ENCODE measurements around the gene TCEA3.

The TCEA3 gene

DNA sequence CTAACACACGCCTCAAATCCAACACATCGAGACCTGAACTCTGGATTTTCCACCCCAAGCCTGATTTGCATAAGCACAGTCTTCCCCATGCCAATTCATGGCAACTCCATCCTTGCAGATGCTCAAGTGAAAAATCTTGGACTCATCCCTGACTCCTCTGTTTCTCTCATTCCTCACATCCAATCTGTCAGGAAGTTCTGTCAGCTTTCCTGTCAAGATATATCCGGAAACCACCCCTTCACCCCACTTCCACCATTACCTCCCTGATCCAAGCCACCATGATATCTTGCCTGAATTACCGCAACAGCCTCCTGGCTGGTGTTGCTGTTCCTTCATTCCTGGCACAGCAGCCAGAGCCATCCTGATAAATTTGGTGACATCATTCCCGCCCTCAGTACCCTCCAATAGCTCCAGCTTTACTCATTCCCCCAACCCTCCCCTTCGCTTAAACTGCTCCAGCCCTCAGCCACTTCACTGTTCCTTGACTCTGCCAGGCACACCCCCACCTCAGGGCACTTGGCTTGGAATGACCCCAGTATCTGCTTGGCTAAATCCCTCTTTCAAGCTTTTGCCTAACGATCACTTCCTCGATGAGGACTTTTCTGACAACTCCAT is 17.4 kb downstream of the TCEA3 start:
- Histone ChIP-seq H3K27ac (ENCODE audit: insufficient read depth, low read length, poor library complexity, severe bottlenecking) (no peak overlapping the region), H3K36me3 (ENCODE audit: control insufficient read depth, insufficient read depth, low read length) (peaks cover 4% of the 10 kb centered on the region), H3K9me3 (ENCODE audit: control insufficient read depth, low read length) (no peaks in the 10 kb centered on the region), H3K27me3 (replicated peaks; ENCODE audit: control insufficient read depth, insufficient read depth, low read length, poor library complexity, severe bottlenecking) (no peaks in the 10 kb centered on the region), H3K4me1 (ENCODE audit: control insufficient read depth, insufficient read depth, low read length, poor library complexity, severe bottlenecking) (peaks cover 5% of the 10 kb centered on the region), H3K4me3 (ENCODE audit: insufficient read depth, low read depth, low read length, poor library complexity, severe bottlenecking) (no peak overlapping the region)
- no peak for DNase-seq

DNA sequence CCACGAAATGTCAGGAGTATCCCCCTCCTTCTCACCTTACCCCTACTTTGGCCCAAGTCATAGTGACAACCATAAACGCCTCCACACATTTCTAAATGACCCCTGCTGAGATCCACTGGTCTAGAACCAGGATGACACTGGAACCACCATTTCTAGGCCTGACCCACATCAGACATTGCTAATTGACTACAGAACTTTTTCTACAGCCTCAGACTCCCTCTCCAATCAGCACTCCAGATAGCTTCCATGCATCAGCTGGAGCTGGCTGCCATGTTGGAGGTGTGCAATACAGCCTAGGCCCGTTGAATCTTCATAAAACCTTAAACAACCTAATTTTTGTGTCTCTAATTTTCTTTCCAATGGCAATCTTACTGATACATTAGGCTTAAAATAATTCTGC is 18.6 kb downstream of the TCEA3 start:
- H3K27ac ChIP-seq (ENCODE audit: insufficient read depth, low read length, poor library complexity, severe bottlenecking), result no peak overlapping the region
- peaks cover 4% of the 10 kb centered on the region for H3K36me3 ChIP-seq (ENCODE audit: control insufficient read depth, insufficient read depth, low read length)

DNA sequence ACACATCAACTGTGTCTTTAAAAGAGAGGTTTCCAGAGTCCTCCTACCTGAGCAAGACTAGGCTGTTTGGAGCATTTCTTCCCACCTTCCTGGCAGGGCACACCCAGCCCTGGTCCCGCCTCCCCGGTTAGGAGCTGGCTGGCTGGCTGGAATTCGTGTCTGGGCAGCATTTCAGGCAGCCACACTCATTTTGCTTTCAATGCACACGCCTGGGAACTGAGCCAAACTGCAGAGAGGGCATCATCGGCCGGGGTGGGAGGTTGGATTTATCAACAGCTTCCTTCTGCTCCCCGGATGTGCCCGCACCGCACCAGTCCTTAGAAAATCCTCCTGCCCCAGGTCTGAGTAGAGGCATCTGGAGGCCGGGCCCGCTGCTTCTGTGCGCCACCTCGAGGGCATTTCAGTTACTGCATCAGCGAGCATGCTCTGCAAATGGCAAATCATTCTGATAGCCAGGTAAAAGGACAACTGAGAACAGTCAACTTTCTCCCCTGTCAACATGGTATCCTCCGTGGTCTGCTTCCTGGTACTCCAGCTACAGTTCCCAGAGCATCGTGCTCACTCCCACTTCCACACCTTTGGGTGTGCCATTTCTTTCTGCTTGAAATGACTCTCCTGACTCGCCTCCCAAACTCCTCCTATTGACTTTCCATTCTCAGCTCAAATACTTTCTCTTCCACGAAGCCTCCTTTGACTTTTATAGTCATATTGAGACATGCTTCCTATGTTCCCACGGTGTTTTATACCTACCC is 20.6 kb downstream of the TCEA3 start:
- H3K4me3 ChIP-seq (ENCODE audit: insufficient read depth, low read depth, low read length, poor library complexity, severe bottlenecking), result no peak overlapping the region
- H3K4me1 ChIP-seq (ENCODE audit: control insufficient read depth, insufficient read depth, low read length, poor library complexity, severe bottlenecking), result peaks cover 5% of the 10 kb centered on the region
- no peaks in the 10 kb centered on the region for H3K27me3 ChIP-seq (replicated peaks; ENCODE audit: control insufficient read depth, insufficient read depth, low read length, poor library complexity, severe bottlenecking)
- no peaks in the 10 kb centered on the region for H3K9me3 ChIP-seq (ENCODE audit: control insufficient read depth, low read length)
- peaks cover 4% of the 10 kb centered on the region for H3K36me3 ChIP-seq (ENCODE audit: control insufficient read depth, insufficient read depth, low read length)
- no peak overlapping the region for H3K27ac ChIP-seq (ENCODE audit: insufficient read depth, low read length, poor library complexity, severe bottlenecking)
- peak; percentile 50 to 63 (median 54) for DNase-seq

More for the DNA sequence above, 18.6 kb downstream of the TCEA3 start:
- Histone ChIP-seq H3K9me3 (ENCODE audit: control insufficient read depth, low read length) (no peaks in the 10 kb centered on the region), H3K27me3 (replicated peaks; ENCODE audit: control insufficient read depth, insufficient read depth, low read length, poor library complexity, severe bottlenecking) (no peaks in the 10 kb centered on the region), H3K4me3 (ENCODE audit: insufficient read depth, low read depth, low read length, poor library complexity, severe bottlenecking) (no peak overlapping the region), H3K4me1 (ENCODE audit: control insufficient read depth, insufficient read depth, low read length, poor library complexity, severe bottlenecking) (peaks cover 5% of the 10 kb centered on the region)
- no peak for DNase-seq

DNA sequence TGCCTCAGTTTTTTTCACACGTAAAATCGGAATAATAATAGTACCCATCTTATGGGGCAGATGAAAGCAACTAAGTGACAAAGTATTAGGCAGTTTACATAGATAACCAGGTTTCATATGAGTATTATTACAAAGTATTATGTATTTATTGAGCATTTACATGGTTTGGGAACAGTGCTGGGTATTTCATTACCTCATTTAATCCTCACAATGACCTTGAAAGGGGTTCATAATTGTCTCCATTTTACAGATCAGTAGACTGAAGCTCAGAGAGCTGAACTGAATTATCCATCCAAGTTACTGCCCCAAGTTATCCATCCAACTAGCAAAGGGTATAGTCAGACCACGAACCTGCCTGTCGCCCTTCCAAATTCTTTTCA is 21.2 kb downstream of the TCEA3 start:
- peaks cover 5% of the 10 kb centered on the region for H3K4me1 ChIP-seq (ENCODE audit: control insufficient read depth, insufficient read depth, low read length, poor library complexity, severe bottlenecking)
- H3K4me3 ChIP-seq (ENCODE audit: insufficient read depth, low read depth, low read length, poor library complexity, severe bottlenecking), result no peak overlapping the region
- no peak for DNase-seq
- no peak overlapping the region for H3K27ac ChIP-seq (ENCODE audit: insufficient read depth, low read length, poor library complexity, severe bottlenecking)
- no peaks in the 10 kb centered on the region for H3K9me3 ChIP-seq (ENCODE audit: control insufficient read depth, low read length)
- H3K27me3 ChIP-seq (replicated peaks; ENCODE audit: control insufficient read depth, insufficient read depth, low read length, poor library complexity, severe bottlenecking), result no peaks in the 10 kb centered on the region
- H3K36me3 ChIP-seq (ENCODE audit: control insufficient read depth, insufficient read depth, low read length), result peaks cover 4% of the 10 kb centered on the region

DNA sequence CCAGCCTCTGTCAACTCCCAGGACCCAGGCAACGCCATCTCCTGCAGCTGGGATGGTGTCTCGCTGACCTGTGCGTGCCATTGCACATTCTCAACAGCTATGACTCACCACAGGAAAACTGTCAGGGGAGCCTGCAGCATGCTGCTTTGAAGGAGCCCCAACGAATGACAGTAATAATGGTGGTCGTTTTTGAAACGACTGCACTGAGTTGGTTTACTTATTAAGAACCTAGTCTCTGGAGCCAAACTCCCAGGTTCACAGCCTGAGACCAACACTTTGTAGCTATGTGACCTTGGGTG is 21.6 kb downstream of the TCEA3 start:
- Histone ChIP-seq H3K4me3 (ENCODE audit: insufficient read depth, low read depth, low read length, poor library complexity, severe bottlenecking) (no peak overlapping the region), H3K27ac (ENCODE audit: insufficient read depth, low read length, poor library complexity, severe bottlenecking) (no peak overlapping the region), H3K9me3 (ENCODE audit: control insufficient read depth, low read length) (no peaks in the 10 kb centered on the region), H3K36me3 (ENCODE audit: control insufficient read depth, insufficient read depth, low read length) (peaks cover 4% of the 10 kb centered on the region), H3K4me1 (ENCODE audit: control insufficient read depth, insufficient read depth, low read length, poor library complexity, severe bottlenecking) (peaks cover 5% of the 10 kb centered on the region), H3K27me3 (replicated peaks; ENCODE audit: control insufficient read depth, insufficient read depth, low read length, poor library complexity, severe bottlenecking) (no peaks in the 10 kb centered on the region)
- DNase-seq, result no peak

DNA sequence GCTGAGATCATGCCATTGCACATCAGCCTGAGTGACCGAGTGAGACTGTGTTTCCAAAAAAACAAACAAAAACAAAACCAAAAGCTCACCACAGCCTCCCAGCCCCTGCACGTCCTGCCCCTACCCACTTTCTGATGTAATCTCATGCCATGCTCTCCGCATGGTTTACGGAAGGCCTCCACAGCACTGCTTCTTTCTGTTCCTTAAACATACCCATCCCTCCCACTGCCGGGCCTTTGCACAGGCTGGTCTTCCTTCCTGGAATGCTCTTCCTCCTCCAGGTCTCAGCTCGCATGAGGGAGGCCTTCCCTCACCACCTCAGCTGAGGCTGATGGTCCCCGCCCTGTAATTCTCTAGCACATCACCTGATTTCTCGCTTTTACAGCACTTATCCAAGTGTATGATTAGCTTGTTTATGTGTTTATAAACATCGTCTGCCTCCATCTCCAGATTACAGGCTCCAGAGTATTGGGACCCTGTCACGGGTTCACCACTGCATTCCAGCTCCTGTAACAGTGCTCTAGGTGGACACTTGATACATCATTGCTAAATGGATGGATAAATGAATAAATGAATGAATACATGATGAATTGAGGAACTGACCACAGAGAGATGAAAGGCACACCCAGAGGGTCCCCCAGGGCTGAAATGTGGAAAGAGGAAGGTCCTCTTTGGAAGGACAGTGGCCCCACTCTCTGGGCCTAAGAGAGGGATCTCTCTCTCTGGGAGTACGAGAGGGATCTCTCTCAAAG is 22.1 kb downstream of the TCEA3 start:
- H3K27me3 ChIP-seq (replicated peaks; ENCODE audit: control insufficient read depth, insufficient read depth, low read length, poor library complexity, severe bottlenecking), result no peaks in the 10 kb centered on the region
- H3K36me3 ChIP-seq (ENCODE audit: control insufficient read depth, insufficient read depth, low read length), result peaks cover 4% of the 10 kb centered on the region
- H3K4me1 ChIP-seq (ENCODE audit: control insufficient read depth, insufficient read depth, low read length, poor library complexity, severe bottlenecking), result peaks cover 5% of the 10 kb centered on the region
- H3K4me3 ChIP-seq (ENCODE audit: insufficient read depth, low read depth, low read length, poor library complexity, severe bottlenecking), result no peak overlapping the region
- no peaks in the 10 kb centered on the region for H3K9me3 ChIP-seq (ENCODE audit: control insufficient read depth, low read length)
- no peak for DNase-seq
- no peak overlapping the region for H3K27ac ChIP-seq (ENCODE audit: insufficient read depth, low read length, poor library complexity, severe bottlenecking)

DNA sequence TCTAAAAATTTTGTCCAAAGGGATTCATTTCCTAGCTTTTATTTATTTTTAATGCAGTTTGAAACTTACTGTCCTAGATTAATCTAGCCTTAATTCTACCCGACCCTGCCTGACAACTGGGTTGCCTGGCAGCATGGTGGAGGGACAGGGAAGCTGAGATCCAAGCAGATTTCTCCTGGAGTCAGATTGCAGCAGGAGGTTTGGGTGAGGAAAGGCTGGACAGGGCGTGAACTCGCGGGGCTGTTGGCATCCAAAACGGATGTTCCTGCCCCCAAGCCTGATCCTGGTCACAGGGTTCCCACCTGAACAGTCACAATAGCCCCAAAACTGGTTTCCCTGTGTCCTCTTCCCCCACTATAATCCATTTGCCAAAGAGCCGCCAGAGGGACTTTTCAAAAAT is 23.2 kb downstream of the TCEA3 start:
- H3K4me3 ChIP-seq (ENCODE audit: insufficient read depth, low read depth, low read length, poor library complexity, severe bottlenecking), result no peak overlapping the region
- no peaks in the 10 kb centered on the region for H3K9me3 ChIP-seq (ENCODE audit: control insufficient read depth, low read length)
- DNase-seq, result no peak
- H3K36me3 ChIP-seq (ENCODE audit: control insufficient read depth, insufficient read depth, low read length), result peaks cover 4% of the 10 kb centered on the region
- peaks cover 5% of the 10 kb centered on the region for H3K4me1 ChIP-seq (ENCODE audit: control insufficient read depth, insufficient read depth, low read length, poor library complexity, severe bottlenecking)
- H3K27ac ChIP-seq (ENCODE audit: insufficient read depth, low read length, poor library complexity, severe bottlenecking), result no peak overlapping the region
- no peaks in the 10 kb centered on the region for H3K27me3 ChIP-seq (replicated peaks; ENCODE audit: control insufficient read depth, insufficient read depth, low read length, poor library complexity, severe bottlenecking)

DNA sequence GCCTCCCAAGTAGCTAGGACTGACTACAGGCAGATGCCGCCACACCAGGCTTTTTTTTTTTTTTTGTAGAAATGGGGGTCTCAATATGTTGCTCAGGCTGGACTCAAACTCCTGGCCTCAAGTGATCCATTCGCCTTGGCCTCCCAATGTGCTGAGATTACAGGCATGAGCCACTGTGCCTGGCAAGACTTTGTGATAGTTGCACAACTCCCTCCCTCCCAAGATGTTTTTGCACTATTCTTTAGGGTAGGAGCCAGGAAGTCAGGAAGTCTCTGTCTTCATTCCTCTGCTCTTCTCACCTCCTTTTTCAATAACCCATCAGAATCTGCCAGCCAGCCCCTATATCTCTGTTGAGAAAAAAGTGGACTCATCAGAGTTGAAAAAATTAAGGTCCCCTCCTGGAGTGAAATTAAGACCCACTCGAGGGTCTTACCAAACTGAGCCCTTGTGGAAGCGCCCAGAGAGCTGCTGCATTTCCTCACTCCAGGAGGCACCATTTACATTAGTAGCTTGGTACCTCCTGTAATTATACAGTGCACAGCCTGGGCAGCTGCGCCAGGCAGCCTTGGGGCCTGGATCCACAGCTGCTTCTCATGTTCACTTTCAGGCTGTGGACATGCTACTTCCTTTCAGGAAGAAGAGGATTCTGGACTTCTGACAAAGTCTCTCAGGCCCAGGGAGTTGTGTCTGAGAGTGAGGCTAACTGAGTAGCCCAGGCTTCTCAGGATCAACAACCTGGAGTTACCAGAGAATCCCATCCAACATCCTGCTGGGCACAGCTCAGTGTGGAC is 24.0 kb downstream of the TCEA3 start:
- DNase-seq, result no peak
- Histone ChIP-seq H3K27ac (ENCODE audit: insufficient read depth, low read length, poor library complexity, severe bottlenecking) (no peak overlapping the region), H3K4me1 (ENCODE audit: control insufficient read depth, insufficient read depth, low read length, poor library complexity, severe bottlenecking) (peaks cover 5% of the 10 kb centered on the region), H3K36me3 (ENCODE audit: control insufficient read depth, insufficient read depth, low read length) (peaks cover 4% of the 10 kb centered on the region), H3K4me3 (ENCODE audit: insufficient read depth, low read depth, low read length, poor library complexity, severe bottlenecking) (no peak overlapping the region), H3K9me3 (ENCODE audit: control insufficient read depth, low read length) (no peaks in the 10 kb centered on the region), H3K27me3 (replicated peaks; ENCODE audit: control insufficient read depth, insufficient read depth, low read length, poor library complexity, severe bottlenecking) (no peaks in the 10 kb centered on the region)

DNA sequence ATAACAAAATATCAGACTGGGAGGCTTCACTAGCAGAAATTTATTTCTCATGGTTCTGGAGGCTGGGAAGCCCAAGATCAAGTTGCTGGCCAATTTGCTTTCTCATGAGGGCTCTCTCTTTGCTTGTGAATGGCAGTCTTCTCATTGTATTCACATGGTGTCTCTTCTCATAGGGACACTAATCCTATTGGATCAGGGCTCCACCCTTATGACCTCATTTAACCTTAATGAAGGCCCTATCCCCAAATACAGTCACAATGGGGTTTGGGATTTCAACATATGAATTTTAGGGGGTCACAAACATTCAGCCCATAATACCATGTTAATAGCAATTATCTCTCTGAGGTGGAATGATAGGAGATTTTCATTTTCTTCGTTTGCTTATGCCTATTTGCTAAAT is 25.3 kb downstream of the TCEA3 start:
- H3K36me3 ChIP-seq (ENCODE audit: control insufficient read depth, insufficient read depth, low read length), result peaks cover 4% of the 10 kb centered on the region
- no peak overlapping the region for H3K27ac ChIP-seq (ENCODE audit: insufficient read depth, low read length, poor library complexity, severe bottlenecking)
- H3K9me3 ChIP-seq (ENCODE audit: control insufficient read depth, low read length), result no peaks in the 10 kb centered on the region
- H3K4me3 ChIP-seq (ENCODE audit: insufficient read depth, low read depth, low read length, poor library complexity, severe bottlenecking), result no peak overlapping the region
- H3K27me3 ChIP-seq (replicated peaks; ENCODE audit: control insufficient read depth, insufficient read depth, low read length, poor library complexity, severe bottlenecking), result no peaks in the 10 kb centered on the region
- no peak for DNase-seq
- peaks cover 5% of the 10 kb centered on the region for H3K4me1 ChIP-seq (ENCODE audit: control insufficient read depth, insufficient read depth, low read length, poor library complexity, severe bottlenecking)

Data from effector memory CD4-positive, alpha-beta T cell (primary cell).